ENCODE data around the gene C22orf42.
A peak's percentile ranks its signal among the peaks of the same experiment; 100 is the strongest.
"Not testable (repeated sequence)": the region's sequence is repeated elsewhere in the genome, so short reads cannot be mapped to it uniquely, and the experiment has no call there.

Gene C22orf42

DNA sequence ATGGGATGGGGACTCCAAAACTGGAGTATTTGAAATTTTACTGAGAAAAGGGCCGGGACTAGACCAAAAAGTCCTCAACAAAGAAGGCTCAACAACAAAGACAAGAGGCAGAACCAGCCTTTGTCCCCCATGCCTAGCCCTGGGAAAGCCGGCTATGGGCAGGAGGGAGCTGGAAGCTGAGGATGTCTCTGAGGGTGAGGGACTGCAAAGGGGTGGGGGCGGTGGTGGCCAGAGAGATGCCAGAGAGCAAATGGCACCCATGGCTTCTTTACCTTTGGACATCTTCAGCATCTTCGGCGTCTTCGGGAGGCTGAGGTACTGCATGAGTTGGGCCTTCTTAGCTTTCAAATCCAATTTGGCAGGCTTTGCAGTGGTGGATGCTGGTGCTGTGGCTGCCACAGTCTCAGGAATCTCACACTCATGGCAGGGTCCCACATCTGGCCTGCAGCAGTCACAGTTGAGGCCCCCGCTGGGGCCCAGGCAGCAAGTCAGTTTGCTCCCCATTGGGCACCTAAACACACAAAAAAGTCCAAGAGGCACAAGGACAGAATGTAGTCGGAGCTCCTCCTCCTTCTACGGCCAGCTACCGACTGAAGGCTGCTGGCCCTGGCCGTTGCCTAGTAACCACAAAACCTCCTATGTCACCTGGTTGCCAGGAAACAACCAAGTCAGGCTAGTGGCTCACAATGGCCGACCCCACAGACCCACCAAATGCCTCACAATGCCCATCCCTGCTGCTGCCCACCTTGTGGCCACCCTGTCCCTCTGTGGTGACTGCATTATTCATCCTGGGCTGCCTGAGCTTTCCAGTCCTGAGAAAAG, at the start of gene C22orf42:
C22orf42 (minus strand) TSS at position 592 of the 822 bp plus-strand sequence; CDS start at position 504, 88 bp downstream.
- no peak for DNase-seq (ENCODE audit: low read depth in 2 of 2)

DNA sequence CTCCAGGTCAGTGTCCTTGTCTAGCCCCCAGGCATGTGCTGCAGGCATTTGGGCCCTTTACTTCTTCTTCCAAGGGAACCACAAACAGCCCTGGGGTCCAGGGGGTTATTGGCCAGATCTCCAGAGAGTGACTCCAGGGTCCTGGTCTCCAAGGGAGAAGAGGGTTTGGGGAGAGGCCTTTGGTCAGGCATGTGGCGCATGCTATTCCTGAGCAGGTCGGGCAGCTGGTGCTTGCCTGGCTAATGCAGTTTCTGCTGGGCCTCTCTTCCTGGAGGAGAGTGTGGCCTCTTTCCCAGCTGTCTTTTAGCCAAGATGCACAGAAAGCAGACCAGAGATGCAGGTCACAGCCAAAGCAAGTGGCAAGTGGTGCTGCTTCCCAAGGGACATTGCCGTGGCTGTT, 49.6 kb upstream of the C22orf42 start:
- no peak for DNase-seq (ENCODE audit: low read depth in 2 of 2)

- no peak for DNase-seq (ENCODE audit: low read depth in 2 of 2)
Measured at GRCh38 chr22:32207971-32208480, 48.9 kb upstream of the C22orf42 start.

- DNase-seq (ENCODE audit: low read depth in 2 of 2): no peak
Measured at GRCh38 chr22:32206774-32207758, 48.0 kb upstream of the C22orf42 start.

DNA sequence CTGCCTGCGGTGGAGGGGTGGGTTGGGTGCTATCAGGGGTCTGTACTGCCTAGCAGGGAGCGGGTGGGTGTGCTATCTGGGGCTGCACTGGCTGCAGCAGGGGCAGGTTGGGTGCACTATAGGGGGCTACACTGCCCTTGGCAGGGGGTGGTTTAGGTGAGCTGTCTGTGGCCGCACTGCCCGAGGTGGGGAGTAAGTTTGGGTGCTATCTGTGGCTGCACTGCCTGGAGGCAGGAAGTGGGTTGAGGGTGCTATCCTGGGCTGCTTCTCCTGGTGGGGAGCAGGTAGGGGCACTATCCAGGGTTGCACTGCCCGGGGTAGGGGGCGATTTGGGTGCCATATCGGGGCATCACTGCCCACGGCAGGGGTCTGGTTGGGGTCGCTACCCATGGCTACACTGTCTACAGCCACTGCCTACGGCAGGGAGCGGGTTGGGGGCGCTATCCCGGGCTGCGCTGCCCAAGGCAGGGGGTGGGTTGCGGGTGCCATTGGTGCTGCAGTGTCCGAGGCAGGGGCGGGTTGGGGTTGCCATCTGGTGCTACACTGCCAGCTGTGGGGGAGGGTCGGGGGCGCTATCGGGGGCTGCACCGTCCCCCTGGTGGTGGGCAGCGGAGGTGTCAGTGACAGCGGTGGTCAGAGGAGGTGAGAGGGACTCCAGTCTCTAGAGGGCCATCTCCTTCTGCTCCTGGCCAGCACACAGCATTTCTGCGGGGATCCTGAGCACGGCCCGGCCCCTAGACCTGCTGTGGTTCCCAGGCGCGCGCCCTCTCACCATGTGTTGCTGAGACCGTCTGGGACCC, 47.1 kb upstream of the C22orf42 start:
- no peak for DNase-seq (ENCODE audit: low read depth in 2 of 2)

GRCh38 chr22:32204856-32205722, 46.0 kb upstream of the C22orf42 start, which contains the start of gene RFPL2:
RFPL2 (minus strand) TSS chr22:32205073; CDS start chr22:32202451, 2,622 bp downstream.
- peak in 1 of 2 donors; percentile 24 for DNase-seq (ENCODE audit: low read depth in 2 of 2)

GRCh38 chr22:32204040-32204855, 45.1 kb upstream of the C22orf42 start:
- DNase-seq (ENCODE audit: low read depth in 2 of 2): no peak

DNA sequence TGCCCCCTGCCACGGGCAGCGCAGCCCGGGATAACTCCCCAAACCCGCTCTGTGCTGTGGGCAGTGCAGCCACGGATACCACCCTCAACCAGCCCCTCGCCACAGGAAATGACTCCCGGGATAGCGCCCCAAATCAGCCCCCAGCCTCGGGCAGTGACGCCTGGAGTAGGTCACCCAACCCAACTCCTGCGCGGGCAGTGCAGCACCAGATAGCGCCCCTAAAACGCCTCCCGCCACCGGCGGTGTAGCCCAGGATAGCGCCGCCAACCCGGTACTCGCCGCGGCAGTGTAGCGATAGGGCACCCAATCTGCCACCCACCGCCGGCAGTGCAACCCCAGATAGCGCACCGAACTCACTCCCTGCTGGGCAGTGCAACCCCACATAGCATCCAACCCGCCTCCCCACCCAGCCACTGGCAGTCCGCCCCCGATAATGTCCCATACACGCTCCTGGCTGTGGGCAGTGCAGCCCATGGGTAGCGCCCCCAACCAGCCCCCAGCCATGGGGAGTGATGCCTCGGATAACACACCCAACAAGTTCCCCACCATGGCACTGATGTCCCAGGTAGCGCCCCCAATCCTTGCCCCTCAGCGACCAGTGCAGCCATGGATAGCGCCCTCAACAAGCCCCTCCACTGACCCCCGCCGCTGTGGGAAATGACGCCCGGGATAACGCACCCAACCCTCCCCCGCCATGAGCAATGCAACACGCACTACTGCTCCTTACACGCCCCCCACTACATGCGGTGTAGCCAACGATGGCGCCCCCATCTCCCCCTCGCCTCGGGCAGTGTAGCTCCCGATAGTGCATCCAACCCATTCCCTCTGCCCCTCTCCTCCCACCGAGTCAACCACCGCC, 44.3 kb upstream of the C22orf42 start:
- DNase-seq (ENCODE audit: low read depth in 2 of 2): no peak

DNA sequence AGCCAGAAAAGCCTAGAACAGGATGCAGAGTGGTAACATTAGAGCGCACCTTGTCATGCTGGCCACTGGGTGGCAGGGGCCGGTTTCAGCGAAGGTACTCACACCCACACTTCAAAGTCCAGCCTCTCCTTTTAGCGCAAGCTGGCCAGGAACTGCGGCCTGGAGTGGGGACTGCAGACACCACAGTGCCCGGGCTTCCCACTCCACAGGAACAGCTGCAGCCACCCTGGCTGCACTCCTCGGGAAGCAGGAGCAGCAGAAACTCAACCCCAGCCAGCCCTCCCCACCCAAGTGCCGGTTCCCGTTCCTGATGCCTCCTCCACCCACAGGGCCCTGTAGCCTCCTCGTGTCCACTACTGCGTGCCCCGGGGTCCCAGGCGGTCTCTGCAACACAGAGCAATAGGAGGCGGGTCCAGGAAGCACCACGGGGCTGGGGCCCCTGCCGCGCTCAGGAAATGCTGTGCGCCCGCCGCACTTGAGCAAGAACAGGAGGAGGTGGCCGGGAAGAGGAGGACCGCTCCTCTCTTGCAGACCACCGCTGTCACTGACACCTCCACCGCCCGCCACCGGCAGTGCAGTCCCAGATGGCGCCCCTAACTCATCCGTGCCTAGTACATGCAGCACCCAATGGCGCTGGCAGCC, 43.6 kb upstream of the C22orf42 start:
- DNase-seq (ENCODE audit: low read depth in 2 of 2): no peak

- no peak for DNase-seq (ENCODE audit: low read depth in 2 of 2)
Measured at GRCh38 chr22:32202161-32202538, 43.0 kb upstream of the C22orf42 start.

- DNase-seq (ENCODE audit: low read depth in 2 of 2): no peak
Measured at GRCh38 chr22:32200752-32201151, 41.6 kb upstream of the C22orf42 start.

DNA sequence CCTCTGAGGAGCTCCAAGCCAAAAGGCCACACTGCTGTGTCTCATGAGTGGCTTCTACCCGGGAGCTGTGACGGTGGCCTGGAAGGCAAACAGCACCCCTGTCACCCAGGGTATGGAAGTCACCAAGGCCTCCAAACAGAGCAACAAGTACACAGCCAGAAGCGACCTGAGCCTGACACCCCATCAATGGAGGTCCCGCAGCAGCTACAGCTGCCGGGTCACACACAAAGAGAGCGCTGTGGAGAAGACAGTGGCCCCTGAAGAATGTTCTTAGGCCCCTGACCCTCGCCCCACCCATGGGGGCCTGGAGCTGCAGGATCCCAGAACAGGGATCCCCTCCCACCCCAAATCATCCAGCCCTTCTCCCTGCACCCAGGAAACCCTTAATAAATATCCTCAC, 40.9 kb upstream of the C22orf42 start:
- no peak for DNase-seq (ENCODE audit: low read depth in 2 of 2)

DNA sequence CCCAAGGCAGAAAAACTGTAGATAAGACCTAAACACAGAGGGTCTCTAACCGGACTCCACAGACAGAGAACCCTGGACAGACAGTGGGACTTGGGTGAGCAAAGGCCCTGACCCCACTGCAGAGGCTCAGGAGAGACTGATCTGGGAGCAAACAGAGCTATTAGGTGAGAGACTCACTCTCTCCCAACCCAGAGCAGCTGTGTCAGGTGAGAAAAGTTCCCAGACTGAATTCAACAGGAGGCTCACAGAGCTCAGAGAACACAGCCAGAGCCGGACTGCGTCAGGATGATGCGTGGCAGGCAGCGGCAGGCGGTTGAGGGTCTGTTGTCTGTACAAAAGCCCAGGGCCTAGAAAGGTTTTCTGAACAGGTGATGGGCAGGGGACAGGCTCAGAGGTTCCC, 40.2 kb upstream of the C22orf42 start:
- DNase-seq (ENCODE audit: low read depth in 2 of 2): no peak

- not testable (repeated sequence) for DNase-seq (ENCODE audit: low read depth in 2 of 2)
Measured at GRCh38 chr22:32197553-32198226, 38.6 kb upstream of the C22orf42 start.

DNA sequence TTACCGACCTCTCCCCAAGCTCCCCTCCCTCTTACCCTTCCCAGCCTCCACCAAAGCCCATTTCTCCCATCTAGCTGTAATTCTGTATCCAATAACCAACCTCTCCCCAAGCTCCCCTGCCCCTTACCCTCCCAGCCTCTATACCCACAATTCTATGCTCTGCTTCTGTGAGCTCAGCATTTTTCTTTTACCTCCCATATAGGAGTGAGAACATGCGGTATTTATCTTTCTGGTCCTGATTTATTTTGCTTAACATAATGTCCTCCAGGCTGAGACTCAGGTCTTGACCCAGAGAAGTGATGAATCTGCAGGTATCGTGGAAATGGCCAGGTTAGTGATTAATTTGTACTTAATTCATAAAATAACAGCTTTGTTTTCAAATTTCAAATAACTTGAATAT, 36.8 kb upstream of the C22orf42 start:
- not testable (repeated sequence) for DNase-seq (ENCODE audit: low read depth in 2 of 2)

DNA sequence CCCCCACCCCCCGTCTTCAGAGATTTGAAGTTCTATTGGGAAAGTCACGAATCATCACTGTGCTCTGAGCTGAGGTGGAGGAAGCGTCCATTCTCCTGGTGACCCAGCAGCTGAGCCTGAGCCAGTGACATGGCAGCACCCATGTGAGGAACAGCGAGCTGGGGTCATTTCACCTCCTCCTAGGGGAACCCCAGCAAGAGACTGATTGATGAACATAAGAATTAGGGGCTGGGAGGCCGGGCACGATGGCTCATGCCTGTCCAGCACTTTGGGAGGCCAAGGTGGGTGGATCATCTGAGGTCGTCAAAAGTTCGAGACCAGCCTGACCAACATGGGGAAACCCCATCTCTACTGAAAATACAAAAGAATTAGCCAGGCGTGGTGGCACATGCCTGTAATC, 34.2 kb upstream of the C22orf42 start:
- not testable (repeated sequence) for DNase-seq (ENCODE audit: low read depth in 2 of 2)

GRCh38 chr22:32191021-32191420, 31.9 kb upstream of the C22orf42 start:
- DNase-seq (ENCODE audit: low read depth in 2 of 2): not testable (repeated sequence)

Data from activated CD8-positive, alpha-beta memory T cell treated with anti-CD3 and anti-CD28 coated beads for 4 hours (primary cell).